CD14-positive monocyte (primary cell): ENCODE data around the gene SLC25A31. TPM values are rescaled to one million over a fixed set of nuclear protein-coding genes. Genes with fewer than 3 reads are reported as not detected.

Experiments used
- DNase-seq, 3 donors: peaks; one replicate each; pipeline ENCODE4 v3.0.0-alpha.2; 2011 to 2022
- H2AFZ ChIP-seq: 2 replicates; pipeline ENCODE4 v1.6.0; 2012; ENCODE audit warnings: mild to moderate bottlenecking, low read depth, low read length, inconsistent platforms; ENCODE audit not compliant: insufficient read depth, poor library complexity, severe bottlenecking
- H3K27ac ChIP-seq, 2 donors: 1 replicate in 1 of 2; 2 replicates in 1 of 2; pipeline ENCODE4 v1.5.1; 2012 to 2013; ENCODE audit warnings: low read length in 2 of 2, control low read depth in 1 of 2, inconsistent platforms in 1 of 2, low read depth in 1 of 2, mild to moderate bottlenecking in 1 of 2
- H3K27me3 ChIP-seq, 2 donors: one replicate each; pipeline versions ENCODE4 v1.6.0 to v1.6.1; 2011 to 2013; ENCODE audit warnings: low read length in 2 of 2; ENCODE audit not compliant: control insufficient read depth in 2 of 2, insufficient read depth in 2 of 2
- H3K36me3 ChIP-seq, 2 donors: replicated peaks in 1 of 2; 1 replicate in 1 of 2; 2 replicates in 1 of 2; pipeline versions ENCODE4 v1.5.1 to v1.6.1; 2012 to 2013; ENCODE audit warnings: low read length in 2 of 2, control low read depth in 1 of 2, inconsistent platforms in 1 of 2, mild to moderate bottlenecking in 1 of 2; ENCODE audit not compliant: insufficient read depth in 2 of 2, control insufficient read depth in 1 of 2
- H3K4me1 ChIP-seq, 2 donors: 1 replicate in 1 of 2; 2 replicates in 1 of 2; pipeline versions ENCODE4 v1.5.1 to v1.6.1; 2012 to 2013; ENCODE audit warnings: low read length in 2 of 2, control low read depth in 1 of 2, inconsistent platforms in 1 of 2, mild to moderate bottlenecking in 1 of 2, moderate library complexity in 1 of 2; ENCODE audit not compliant: insufficient read depth in 2 of 2, control insufficient read depth in 1 of 2
- H3K4me2 ChIP-seq: replicated peaks from 2 replicates; pipeline ENCODE3; 2012; ENCODE audit warnings: low read length, moderate library complexity, mild to moderate bottlenecking; ENCODE audit not compliant: poor library complexity, severe bottlenecking; ENCODE audit errors: extremely low read depth
- H3K4me3 ChIP-seq, 3 experiments: fragments of 200-600 bp in 1 of 3; sonication (generic) in 1 of 3; replicated peaks in 1 of 3; 1 replicate in 2 of 3; 2 replicates in 1 of 3; pipeline ENCODE4 v1.5.1; 2011 to 2013; ENCODE audit warnings: low read length in 3 of 3, mild to moderate bottlenecking in 3 of 3, control low read depth in 2 of 3, low read depth in 2 of 3, inconsistent platforms in 1 of 3, moderate library complexity in 1 of 3
- H3K79me2 ChIP-seq: 2 replicates; pipeline ENCODE4 v1.6.0; 2012; ENCODE audit warnings: mild to moderate bottlenecking, control low read depth, inconsistent platforms, low read length, moderate library complexity; ENCODE audit not compliant: insufficient read depth
- H3K9ac ChIP-seq: 2 replicates; pipeline ENCODE4 v1.6.0; 2017; ENCODE audit warnings: low read length, mild to moderate bottlenecking; ENCODE audit not compliant: insufficient read depth, poor library complexity, severe bottlenecking
- H3K9me3 ChIP-seq, 2 donors: replicated peaks in 1 of 2; 1 replicate in 1 of 2; 2 replicates in 1 of 2; pipeline versions ENCODE4 v1.5.1 to v1.6.1; 2012 to 2013; ENCODE audit warnings: low read length in 2 of 2, control low read depth in 1 of 2; ENCODE audit not compliant: control insufficient read depth in 1 of 2, insufficient read depth in 1 of 2
- H4K20me1 ChIP-seq: 2 replicates; pipeline ENCODE4 v1.6.0; 2012; ENCODE audit warnings: mild to moderate bottlenecking, low read length, control low read depth, moderate library complexity; ENCODE audit not compliant: insufficient read depth
- H3K27ac Mint-ChIP-seq, 7 donors: one replicate each; pipeline ENCODE4 v1.8.0; 2020; ENCODE audit warnings: mild to moderate bottlenecking in 7 of 7, mixed read lengths in 7 of 7, moderate library complexity in 6 of 7, inconsistent platforms in 2 of 7
- H3K27me3 Mint-ChIP-seq, 3 donors: one replicate each; pipeline ENCODE4 v1.8.0; 2021 to 2022; ENCODE audit warnings: low read depth in 3 of 3, mild to moderate bottlenecking in 3 of 3, mixed read lengths in 3 of 3, moderate library complexity in 3 of 3, inconsistent platforms in 1 of 3
- H3K36me3 Mint-ChIP-seq, 2 donors: one replicate each; pipeline ENCODE4 v1.8.0; 2020; ENCODE audit warnings: mixed read lengths in 2 of 2, inconsistent platforms in 1 of 2, mild to moderate bottlenecking in 1 of 2
- H3K4me1 Mint-ChIP-seq: one replicate; pipeline ENCODE4 v1.8.0; 2020; ENCODE audit warnings: mild to moderate bottlenecking, mixed read lengths
- H3K4me3 Mint-ChIP-seq, 2 donors: one replicate each; pipeline ENCODE4 v1.8.0; 2020; ENCODE audit warnings: mild to moderate bottlenecking in 2 of 2, mixed read lengths in 2 of 2, moderate library complexity in 1 of 2
- H3K9me3 Mint-ChIP-seq, 7 donors: one replicate each; pipeline ENCODE4 v1.8.0; 2020 to 2022; ENCODE audit warnings: mixed read lengths in 7 of 7, mild to moderate bottlenecking in 6 of 7, moderate library complexity in 6 of 7, inconsistent platforms in 2 of 7
- CTCF ChIP-seq: fragments of 200-600 bp; IDR thresholded peaks from one replicate; pipeline ENCODE4 v1.8.0; 2022; ENCODE audit warnings: antibody characterized with exemption, mild to moderate bottlenecking
- WGBS: methylation state at CpG from one replicate; pipeline ENCODE4 v1.1.5; 2013; ENCODE audit warnings: missing lambda C conversion rate; ENCODE audit not compliant: insufficient coverage; 5-methylcytosine and 5-hydroxymethylcytosine counted together
- intact Hi-C, 2 donors: fragments of 100-400 bp; cut with micrococcal nuclease; formaldehyde crosslinking; loops; one replicate each; pipeline versions ENCODE4 v1.15.0 to v1.15.1; 2023
- polyA plus RNA-seq, 3 donors: library from polyadenylated mRNA; depleted of rRNA in 1 of 3; unstranded in 2 of 3; stranded (reverse) in 1 of 3; fragments of 300-500 nt in 2 of 3; fragments of >200 nt in 1 of 3; fragmentation: Illumina TruSeq in 2 of 3; gene quantifications; 1 replicate in 2 of 3; 2 replicates in 1 of 3; pipeline ENCODE4 v1.2.3, GENCODE V29; 2012 to 2021

The SLC25A31 gene
- polyA plus RNA-seq, 3 donors: not detected

DNA sequence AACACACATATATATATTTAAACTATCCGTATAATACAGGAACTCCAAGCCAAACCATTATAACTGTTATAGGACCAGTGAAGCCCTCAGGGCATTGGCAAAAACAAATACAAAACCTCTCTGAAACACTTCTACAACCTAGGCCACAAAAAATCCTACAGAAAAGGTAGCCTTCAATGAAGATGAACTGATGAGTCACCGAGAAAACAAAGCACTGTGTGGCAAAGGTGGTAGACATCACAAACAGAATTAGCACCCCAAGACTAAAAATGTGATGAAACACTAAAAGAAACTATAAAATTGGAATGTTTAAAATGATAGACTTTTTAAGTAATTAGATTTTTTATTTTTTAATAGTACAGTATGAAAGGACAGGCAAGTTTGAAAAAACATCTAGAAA, 46.4 kb downstream of the SLC25A31 start:
- DNase-seq: no peak
- Histone ChIP-seq H2AFZ (no peak overlapping the region), H3K9me3 (no peaks in the 10 kb centered on the region), H3K27ac (no peak overlapping the region), H4K20me1 (no peaks in the 10 kb centered on the region), H3K9ac (no peak overlapping the region), H3K4me3 (no peak overlapping the region), H3K4me2 (no peak overlapping the region), H3K4me1 (peaks cover 11 to 19% of the 10 kb centered on the region in 2 donors), H3K27me3 (peaks cover 17 to 23% of the 10 kb centered on the region in 2 donors), H3K36me3 (no peaks in the 10 kb centered on the region), H3K79me2 (no peaks in the 10 kb centered on the region)
- peaks cover 0 to 10% (median 4%) of the 10 kb centered on the region in 7 donors for H3K9me3 Mint-ChIP-seq
- no peak for TF ChIP-seq CTCF
- H3K4me1 Mint-ChIP-seq: peaks cover 15% of the 10 kb centered on the region
- 100% methylated on average over 1 of the region's 2 CpGs for WGBS
- peaks cover 0 to 5% of the 10 kb centered on the region in 2 donors for H3K36me3 Mint-ChIP-seq
- intact Hi-C loops: no loop called here
- peaks cover 19 to 28% (median 20%) of the 10 kb centered on the region in 3 donors for H3K27me3 Mint-ChIP-seq
- H3K4me3 Mint-ChIP-seq: no peak overlapping the region
- no peak overlapping the region for H3K27ac Mint-ChIP-seq

- no peak for DNase-seq
- H3K4me1 Mint-ChIP-seq: peaks cover 18% of the 10 kb centered on the region
- H3K36me3 ChIP-seq: no peaks in the 10 kb centered on the region
- no peak overlapping the region for H3K4me2 ChIP-seq
- H3K27ac ChIP-seq: no peak overlapping the region
- no peak overlapping the region for H3K9ac ChIP-seq
- no peak overlapping the region for H3K4me3 ChIP-seq
- peaks cover 0 to 5% of the 10 kb centered on the region in 2 donors for H3K36me3 Mint-ChIP-seq
- no peaks in the 10 kb centered on the region for H4K20me1 ChIP-seq
- peak overlapping the region in 1 of 7 donors; percentile 72 for H3K27ac Mint-ChIP-seq
- H3K9me3 Mint-ChIP-seq: peaks cover 0 to 13% (median 4%) of the 10 kb centered on the region in 7 donors
- 92% methylated on average over 2 of the region's 3 CpGs for WGBS
- peaks cover 15 to 25% of the 10 kb centered on the region in 2 donors for H3K4me1 ChIP-seq
- H2AFZ ChIP-seq: no peak overlapping the region
- peaks cover 17 to 29% of the 10 kb centered on the region in 2 donors for H3K27me3 ChIP-seq
- peaks cover 23 to 36% (median 24%) of the 10 kb centered on the region in 3 donors for H3K27me3 Mint-ChIP-seq
- no peak for TF ChIP-seq CTCF
- H3K9me3 ChIP-seq: no peaks in the 10 kb centered on the region
- intact Hi-C loops: no loop called here
- H3K79me2 ChIP-seq: no peaks in the 10 kb centered on the region
- H3K4me3 Mint-ChIP-seq: no peak overlapping the region
Measured at GRCh38 chr4:127777487-127777886, 47.3 kb downstream of the SLC25A31 start.
